BJ (cell line): ENCODE results near the gene CDH12. TPM values are rescaled to one million over a fixed set of nuclear protein-coding genes. Genes with fewer than 3 reads are reported as not detected.

Experiments
- CTCF ChIA-PET: fragments of 350-600 bp; formaldehyde crosslinking; extraction: SDS; loops from one replicate; lab custom pipeline; 2021; ENCODE audit warnings: antibody characterized with exemption, inconsistent platforms; lab: Yijun Ruan, JAX
- POLR2A ChIA-PET: fragments of 300-600 bp; sonication (Branson Sonifier 250); formaldehyde crosslinking; extraction: SDS; loops from one replicate; lab custom pipeline; 2021; ENCODE audit warnings: antibody characterized with exemption; lab: Charles Lee
- DNase-seq: peaks from one replicate; pipeline ENCODE4 v3.0.0-alpha.2; 2011; ENCODE audit warnings: low read depth
- H3K27me3 ChIP-seq: 2 replicates; pipeline ENCODE4 v1.6.0; 2011; ENCODE audit warnings: low read length; ENCODE audit not compliant: control insufficient read depth, insufficient read depth
- H3K36me3 ChIP-seq: 2 replicates; pipeline ENCODE4 v1.5.1; 2011; ENCODE audit warnings: low read length; ENCODE audit not compliant: control insufficient read depth, insufficient read depth
- H3K4me3 ChIP-seq: 2 replicates; pipeline ENCODE4 v1.5.1; 2011; ENCODE audit warnings: low read depth, mild to moderate bottlenecking, control low read depth, low read length
- polyA plus RNA-seq: library from polyadenylated mRNA; depleted of rRNA; stranded (reverse); fragments of >200 nt; gene quantifications from 2 replicates; pipeline ENCODE4 v1.2.3, GENCODE V29; 2011
- TF ChIP-seq, protein P1 (sequence below): IDR thresholded peaks from 2 replicates; pipeline ENCODE4 v1.5.1; 2011; ENCODE audit warnings: low read depth, mild to moderate bottlenecking, control low read depth, inconsistent platforms, low read length, moderate library complexity; ENCODE audit not compliant: insufficient read depth

Gene CDH12
- polyA plus RNA-seq, 1 experiment: not detected

DNA sequence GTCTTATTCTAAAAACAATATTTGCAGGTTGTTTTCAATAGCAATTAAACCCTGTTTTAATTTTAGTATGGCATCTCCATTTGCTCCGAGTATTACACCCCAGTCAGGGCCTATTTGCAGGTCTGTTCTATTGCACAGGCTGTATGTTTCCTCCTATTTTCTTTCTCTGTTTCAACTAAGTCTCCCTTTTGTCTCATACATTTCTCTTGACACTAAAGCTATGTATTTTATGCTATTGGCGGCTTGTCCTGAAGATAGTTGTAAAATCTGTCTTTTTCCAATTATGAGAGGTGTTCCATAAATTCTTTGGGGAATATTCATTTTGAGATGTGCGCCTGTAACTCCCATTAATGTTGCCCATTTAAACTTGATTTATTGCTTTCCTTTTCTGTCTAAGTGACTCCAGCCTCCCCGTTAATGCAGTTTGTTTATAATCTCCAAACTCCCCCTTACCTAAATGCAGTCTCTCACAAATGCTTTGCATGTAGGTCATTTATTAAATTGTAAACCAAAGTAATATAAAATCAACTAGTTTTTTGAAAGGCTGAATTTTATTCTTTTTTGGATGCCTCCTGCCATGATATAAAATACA is 262.4 kb downstream of the CDH12 start:
- Histone ChIP-seq H3K27me3 (no peaks in the 10 kb centered on the region), H3K36me3 (no peaks in the 10 kb centered on the region), H3K4me3 (no peak overlapping the region)
- CTCF ChIA-PET: no interaction called here
- DNase-seq: no peak
- TF ChIP-seq, protein P1, sequence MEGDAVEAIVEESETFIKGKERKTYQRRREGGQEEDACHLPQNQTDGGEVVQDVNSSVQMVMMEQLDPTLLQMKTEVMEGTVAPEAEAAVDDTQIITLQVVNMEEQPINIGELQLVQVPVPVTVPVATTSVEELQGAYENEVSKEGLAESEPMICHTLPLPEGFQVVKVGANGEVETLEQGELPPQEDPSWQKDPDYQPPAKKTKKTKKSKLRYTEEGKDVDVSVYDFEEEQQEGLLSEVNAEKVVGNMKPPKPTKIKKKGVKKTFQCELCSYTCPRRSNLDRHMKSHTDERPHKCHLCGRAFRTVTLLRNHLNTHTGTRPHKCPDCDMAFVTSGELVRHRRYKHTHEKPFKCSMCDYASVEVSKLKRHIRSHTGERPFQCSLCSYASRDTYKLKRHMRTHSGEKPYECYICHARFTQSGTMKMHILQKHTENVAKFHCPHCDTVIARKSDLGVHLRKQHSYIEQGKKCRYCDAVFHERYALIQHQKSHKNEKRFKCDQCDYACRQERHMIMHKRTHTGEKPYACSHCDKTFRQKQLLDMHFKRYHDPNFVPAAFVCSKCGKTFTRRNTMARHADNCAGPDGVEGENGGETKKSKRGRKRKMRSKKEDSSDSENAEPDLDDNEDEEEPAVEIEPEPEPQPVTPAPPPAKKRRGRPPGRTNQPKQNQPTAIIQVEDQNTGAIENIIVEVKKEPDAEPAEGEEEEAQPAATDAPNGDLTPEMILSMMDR: no peak
- POLR2A ChIA-PET: no interaction called here

DNA sequence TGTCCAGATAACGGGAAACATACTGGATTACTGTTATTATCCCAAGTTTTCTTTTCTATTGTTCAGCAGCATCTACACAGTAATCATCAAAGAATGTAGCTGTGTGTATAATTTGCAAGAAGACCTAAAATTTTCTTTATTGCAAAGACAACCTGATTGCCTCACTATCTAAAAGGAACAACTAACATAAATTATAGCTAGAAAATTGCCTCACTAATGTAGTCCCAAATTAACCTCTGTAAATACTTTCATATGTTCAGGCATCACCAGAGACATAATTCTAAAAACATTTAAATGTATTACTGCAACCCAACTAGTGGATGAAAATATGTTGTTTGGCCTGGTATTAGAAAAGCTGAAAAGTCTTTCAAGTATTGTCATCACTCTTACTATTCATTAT is 275.4 kb downstream of the CDH12 start:
- CTCF ChIA-PET: no interaction called here
- no peak for DNase-seq
- POLR2A ChIA-PET: no interaction called here

DNA sequence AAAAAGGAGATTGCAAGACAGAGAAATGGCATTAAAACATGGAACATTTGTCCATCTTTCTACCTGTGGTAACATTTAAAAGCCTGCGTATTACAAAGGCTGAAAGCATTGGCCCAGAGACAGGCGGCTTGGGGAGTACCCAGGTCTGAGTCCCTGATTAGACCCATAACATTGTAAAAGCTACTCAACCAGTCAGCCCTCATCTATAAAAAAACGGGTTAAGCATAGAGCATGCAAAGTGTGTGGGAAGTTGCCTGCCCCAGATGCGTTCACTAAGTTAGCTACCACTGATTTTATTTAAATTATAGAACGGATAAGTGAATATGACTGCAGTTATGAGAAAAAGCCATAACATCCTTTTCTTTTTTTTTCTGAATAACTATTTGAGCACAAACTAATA is 276.1 kb downstream of the CDH12 start:
- CTCF ChIA-PET: interaction anchor here (0.6 kb wide), 1 partner anchor 44 kb away, joined by 3 read pairs; no protein-coding TSS in a partner anchor
- Histone ChIP-seq H3K36me3 (no peaks in the 10 kb centered on the region), H3K4me3 (no peak overlapping the region), H3K27me3 (no peaks in the 10 kb centered on the region)
- TF ChIP-seq, protein P1: no peak
- no peak for DNase-seq
- POLR2A ChIA-PET: no interaction called here

More for the DNA sequence above, 275.4 kb downstream of the CDH12 start:
- no peaks in the 10 kb centered on the region for H3K27me3 ChIP-seq
- TF ChIP-seq, protein P1: no peak
- no peak overlapping the region for H3K4me3 ChIP-seq
- H3K36me3 ChIP-seq: no peaks in the 10 kb centered on the region

DNA sequence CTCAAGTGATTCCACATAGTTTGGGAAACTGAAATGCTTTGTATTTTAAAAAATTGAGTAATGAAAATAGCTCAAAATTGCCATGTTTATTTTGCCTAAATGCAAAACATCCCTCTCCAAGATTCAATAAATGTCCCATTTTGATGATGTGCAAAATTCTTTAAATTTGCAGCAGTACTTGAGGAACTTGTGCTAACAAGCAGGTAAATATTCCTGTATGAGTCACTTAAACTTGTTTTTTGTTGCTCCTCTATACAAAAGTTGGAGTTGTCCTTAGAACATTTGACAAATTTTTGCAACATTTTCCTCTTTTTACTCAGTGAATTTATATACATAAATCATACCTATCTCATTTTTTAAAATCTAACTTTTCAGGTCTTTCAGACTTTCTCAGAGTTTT is 280.2 kb downstream of the CDH12 start:
- ChIA-PET CTCF (no interaction called here), POLR2A (no interaction called here)
- DNase-seq: no peak
- TF ChIP-seq, protein P1: no peak
- H3K27me3 ChIP-seq: no peaks in the 10 kb centered on the region
- H3K4me3 ChIP-seq: no peak overlapping the region
- no peaks in the 10 kb centered on the region for H3K36me3 ChIP-seq

DNA sequence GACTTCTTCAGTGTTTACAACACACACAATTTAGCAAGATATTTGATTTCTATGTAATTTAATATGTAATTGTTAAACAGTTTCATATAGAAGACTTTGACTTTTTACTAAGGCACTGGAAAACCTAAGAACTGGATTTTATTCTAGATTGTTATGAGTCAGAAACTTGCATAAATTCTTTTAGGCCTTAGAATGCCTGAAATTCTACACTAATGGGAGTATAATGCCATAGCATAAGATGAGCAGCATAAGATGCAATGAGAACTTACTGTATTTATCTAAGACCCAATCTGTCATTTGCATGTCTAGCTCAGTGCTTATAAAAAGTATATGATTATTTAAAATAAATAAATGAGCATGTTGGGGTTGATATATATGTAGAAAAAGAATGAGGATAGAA is 285.2 kb downstream of the CDH12 start:
- no peak for DNase-seq
- POLR2A ChIA-PET: no interaction called here
- CTCF ChIA-PET: no interaction called here
- TF ChIP-seq, protein P1: no peak
- no peak overlapping the region for H3K4me3 ChIP-seq
- no peaks in the 10 kb centered on the region for H3K36me3 ChIP-seq
- no peaks in the 10 kb centered on the region for H3K27me3 ChIP-seq
